Glutamatergic neuron (in vitro differentiated cells): Measurements from ENCODE around the gene CCDC154. TPM values are rescaled to one million over a fixed set of nuclear protein-coding genes. Genes with fewer than 3 reads are reported as not detected.

Source experiments
- DNase-seq: peaks from one replicate; pipeline ENCODE4 v3.0.0; 2022
- H3K27ac Mint-ChIP-seq: one replicate; pipeline ENCODE4 v1.8.0; 2020; ENCODE audit warnings: mild to moderate bottlenecking, mixed read lengths, inconsistent platforms; ENCODE audit not compliant: unreplicated experiment
- H3K27me3 Mint-ChIP-seq: one replicate; pipeline ENCODE4 v1.8.0; 2020; ENCODE audit warnings: mild to moderate bottlenecking, moderate library complexity, mixed read lengths, inconsistent platforms; ENCODE audit not compliant: unreplicated experiment
- H3K36me3 Mint-ChIP-seq: one replicate; pipeline ENCODE4 v1.8.0; 2020; ENCODE audit warnings: mild to moderate bottlenecking, mixed read lengths, inconsistent platforms; ENCODE audit not compliant: unreplicated experiment
- H3K4me1 Mint-ChIP-seq: one replicate; pipeline ENCODE4 v1.8.0; 2020; ENCODE audit warnings: mild to moderate bottlenecking, low read depth, mixed read lengths, inconsistent platforms; ENCODE audit not compliant: unreplicated experiment
- H3K4me3 Mint-ChIP-seq: one replicate; pipeline ENCODE4 v1.8.0; 2020; ENCODE audit warnings: mild to moderate bottlenecking, mixed read lengths, inconsistent platforms; ENCODE audit not compliant: unreplicated experiment
- H3K9me3 Mint-ChIP-seq: one replicate; pipeline ENCODE4 v1.8.0; 2020; ENCODE audit warnings: mild to moderate bottlenecking, moderate library complexity, mixed read lengths, inconsistent platforms; ENCODE audit not compliant: unreplicated experiment
- CTCF ChIP-seq: fragments of 200-600 bp; sonication (generic); IDR thresholded peaks from one replicate; pipeline ENCODE4 v1.5.0; 2021; ENCODE audit not compliant: partially characterized antibody, unreplicated experiment
- total RNA-seq: library from RNA; stranded (reverse); fragmentation: NEBNext Ultra II Directional; extraction: Animal tissue kit (Norgen Biotek cat#: 25700); gene quantifications from one replicate; pipeline ENCODE4 v1.2.1, GENCODE V29; 2021; ENCODE audit not compliant: unreplicated experiment

The CCDC154 gene
- total RNA-seq, 1 donor from 2014 or later, result 4.2 TPM

GRCh38 chr16:1401061-1401757 lies 43.1 kb downstream of the CCDC154 start:
- Mint-ChIP-seq H3K27me3 (peaks cover 2% of the 10 kb centered on the region), H3K9me3 (no peaks in the 10 kb centered on the region), H3K4me1 (no peaks in the 10 kb centered on the region), H3K27ac (no peak overlapping the region), H3K36me3 (no peaks in the 10 kb centered on the region), H3K4me3 (no peak overlapping the region)
- no peak for DNase-seq
- TF ChIP-seq CTCF, result no peak

GRCh38 chr16:1398826-1399581 lies 45.4 kb downstream of the CCDC154 start:
- no peak for TF ChIP-seq CTCF
- H3K4me3 Mint-ChIP-seq, result no peak overlapping the region
- no peaks in the 10 kb centered on the region for H3K9me3 Mint-ChIP-seq
- H3K4me1 Mint-ChIP-seq, result peaks cover 3% of the 10 kb centered on the region
- no peak overlapping the region for H3K27ac Mint-ChIP-seq
- H3K36me3 Mint-ChIP-seq, result no peaks in the 10 kb centered on the region
- H3K27me3 Mint-ChIP-seq, result peaks cover 2% of the 10 kb centered on the region
- no peak for DNase-seq

- H3K27me3 Mint-ChIP-seq, result peaks cover under 1% of the 10 kb centered on the region
- peaks cover 3% of the 10 kb centered on the region for H3K4me1 Mint-ChIP-seq
- H3K9me3 Mint-ChIP-seq, result no peaks in the 10 kb centered on the region
- no peaks in the 10 kb centered on the region for H3K36me3 Mint-ChIP-seq
- H3K27ac Mint-ChIP-seq, result no peak overlapping the region
- no peak for TF ChIP-seq CTCF
- no peak overlapping the region for H3K4me3 Mint-ChIP-seq
- no peak for DNase-seq
Measured at GRCh38 chr16:1398351-1398750, 46.0 kb downstream of the CCDC154 start.

- H3K9me3 Mint-ChIP-seq, result no peaks in the 10 kb centered on the region
- H3K4me3 Mint-ChIP-seq, result no peak overlapping the region
- no peak for TF ChIP-seq CTCF
- DNase-seq, result no peak
- peaks cover 3% of the 10 kb centered on the region for H3K4me1 Mint-ChIP-seq
- no peaks in the 10 kb centered on the region for H3K27me3 Mint-ChIP-seq
- H3K27ac Mint-ChIP-seq, result no peak overlapping the region
- no peaks in the 10 kb centered on the region for H3K36me3 Mint-ChIP-seq
Measured at GRCh38 chr16:1397779-1398178, 46.6 kb downstream of the CCDC154 start.

- Mint-ChIP-seq H3K4me1 (peaks cover 3% of the 10 kb centered on the region), H3K36me3 (no peaks in the 10 kb centered on the region), H3K4me3 (no peak overlapping the region), H3K27ac (no peak overlapping the region), H3K27me3 (peaks cover 2% of the 10 kb centered on the region), H3K9me3 (no peaks in the 10 kb centered on the region)
- TF ChIP-seq CTCF, result no peak
- no peak for DNase-seq
Measured at GRCh38 chr16:1395444-1396031, 48.8 kb downstream of the CCDC154 start.
